Left lung (tissue), 10 donors: ENCODE results near the gene AHI1. TPM values are rescaled to one million over a fixed set of nuclear protein-coding genes. Genes with fewer than 3 reads are reported as not detected.

Source experiments
- ATAC-seq: fragments of 200-7000 bp; cut with Tn5 transposase; one replicate; pipeline ENCODE4 v1.9.1; 2020; ENCODE audit warnings: moderate library complexity
- DNase-seq, 4 donors: peaks; one replicate each; pipeline ENCODE4 v3.0.0-alpha.2; 2013 to 2020
- H3K27ac ChIP-seq, 2 donors: fragments of 200-600 bp; sonication (generic) in 1 of 2; one replicate each; pipeline versions ENCODE4 v1.5.0 to v1.8.0; 2020 to 2021
- H3K27me3 ChIP-seq, 2 donors: fragments of 200-600 bp; sonication (generic) in 1 of 2; one replicate each; pipeline versions ENCODE4 v1.5.0 to v1.8.0; 2020 to 2021
- H3K36me3 ChIP-seq, 2 donors: fragments of 200-600 bp; sonication (generic) in 1 of 2; one replicate each; pipeline versions ENCODE4 v1.5.0 to v1.8.0; 2020 to 2021
- H3K4me1 ChIP-seq, 2 donors: fragments of 200-600 bp; one replicate each; pipeline ENCODE4 v1.8.0; 2021
- H3K4me3 ChIP-seq, 2 donors: fragments of 200-600 bp; sonication (generic) in 1 of 2; one replicate each; pipeline versions ENCODE4 v1.5.0 to v1.8.0; 2020 to 2021; ENCODE audit warnings: mild to moderate bottlenecking in 1 of 2
- H3K9me3 ChIP-seq, 2 donors: fragments of 200-600 bp; sonication (generic) in 1 of 2; one replicate each; pipeline versions ENCODE4 v1.5.0 to v1.8.0; 2020 to 2021
- intact Hi-C, 2 donors: fragments of 100-400 bp; cut with DNase I; formaldehyde crosslinking; loops; one replicate each; pipeline versions ENCODE4 v1.11.2 to v1.14.2; 2022
- polyA plus RNA-seq, 6 donors: library from polyadenylated mRNA; unstranded; fragments of 120-200 nt; gene quantifications; one replicate each; pipeline ENCODE4 v1.2.1, GENCODE V29; 2013; ENCODE audit not compliant: insufficient read length in 6 of 6
- total RNA-seq, 2 donors: library from RNA; stranded (reverse); fragmentation: NEBNext Ultra II Directional; extraction: Animal tissue kit (Norgen Biotek cat#: 25700); gene quantifications; one replicate each; pipeline ENCODE4 v1.2.1, GENCODE V29; 2021
- TF ChIP-seq, protein P1 (sequence below), 2 donors: fragments of 200-600 bp; sonication (generic) in 1 of 2; IDR thresholded peaks; one replicate each; pipeline versions ENCODE4 v1.5.0 to v1.8.0; 2021; ENCODE audit warnings: antibody characterized with exemption in 2 of 2
- donor health status: DM: no; HTN: yes; CAD: no.
- donor health status: DM: no; HTN: no; CAD: no.

Gene AHI1
- total and polyA plus RNA-seq, 8 donors = 23.7 to 65.0 (median 49.0) TPM

DNA sequence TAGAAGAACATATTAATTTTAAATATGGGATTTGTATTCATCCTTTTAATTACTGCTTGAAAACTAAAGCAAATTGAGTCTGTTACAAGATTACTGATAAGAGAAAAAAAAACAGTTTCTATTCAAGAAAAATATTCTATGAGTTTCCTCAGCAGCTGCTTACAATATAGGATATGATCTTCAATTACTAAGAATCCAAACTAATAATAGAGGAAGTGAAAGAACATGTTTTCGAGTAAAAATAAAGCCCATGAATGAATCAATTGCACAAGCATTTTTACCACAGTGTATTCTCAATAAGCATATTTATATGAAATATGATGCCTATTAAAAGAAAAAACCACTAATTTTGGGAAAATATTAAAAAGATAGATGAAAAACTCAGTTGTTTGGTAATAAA is 63.4 kb downstream of the AHI1 start:
- Histone ChIP-seq H3K27me3 (no peaks in the 10 kb centered on the region), H3K4me3 (no peak overlapping the region), H3K9me3 (no peaks in the 10 kb centered on the region), H3K36me3 (peaks cover 0 to 23% of the 10 kb centered on the region in 2 donors), H3K4me1 (peaks cover 0 to 10% of the 10 kb centered on the region in 2 donors), H3K27ac (no peak overlapping the region)
- ATAC-seq (no peak), DNase-seq (no peak)
- intact Hi-C loops = no loop called here
- TF ChIP-seq, protein P1, sequence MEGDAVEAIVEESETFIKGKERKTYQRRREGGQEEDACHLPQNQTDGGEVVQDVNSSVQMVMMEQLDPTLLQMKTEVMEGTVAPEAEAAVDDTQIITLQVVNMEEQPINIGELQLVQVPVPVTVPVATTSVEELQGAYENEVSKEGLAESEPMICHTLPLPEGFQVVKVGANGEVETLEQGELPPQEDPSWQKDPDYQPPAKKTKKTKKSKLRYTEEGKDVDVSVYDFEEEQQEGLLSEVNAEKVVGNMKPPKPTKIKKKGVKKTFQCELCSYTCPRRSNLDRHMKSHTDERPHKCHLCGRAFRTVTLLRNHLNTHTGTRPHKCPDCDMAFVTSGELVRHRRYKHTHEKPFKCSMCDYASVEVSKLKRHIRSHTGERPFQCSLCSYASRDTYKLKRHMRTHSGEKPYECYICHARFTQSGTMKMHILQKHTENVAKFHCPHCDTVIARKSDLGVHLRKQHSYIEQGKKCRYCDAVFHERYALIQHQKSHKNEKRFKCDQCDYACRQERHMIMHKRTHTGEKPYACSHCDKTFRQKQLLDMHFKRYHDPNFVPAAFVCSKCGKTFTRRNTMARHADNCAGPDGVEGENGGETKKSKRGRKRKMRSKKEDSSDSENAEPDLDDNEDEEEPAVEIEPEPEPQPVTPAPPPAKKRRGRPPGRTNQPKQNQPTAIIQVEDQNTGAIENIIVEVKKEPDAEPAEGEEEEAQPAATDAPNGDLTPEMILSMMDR (IDR thresholded peaks at IDR 0.05) = no peak

DNA sequence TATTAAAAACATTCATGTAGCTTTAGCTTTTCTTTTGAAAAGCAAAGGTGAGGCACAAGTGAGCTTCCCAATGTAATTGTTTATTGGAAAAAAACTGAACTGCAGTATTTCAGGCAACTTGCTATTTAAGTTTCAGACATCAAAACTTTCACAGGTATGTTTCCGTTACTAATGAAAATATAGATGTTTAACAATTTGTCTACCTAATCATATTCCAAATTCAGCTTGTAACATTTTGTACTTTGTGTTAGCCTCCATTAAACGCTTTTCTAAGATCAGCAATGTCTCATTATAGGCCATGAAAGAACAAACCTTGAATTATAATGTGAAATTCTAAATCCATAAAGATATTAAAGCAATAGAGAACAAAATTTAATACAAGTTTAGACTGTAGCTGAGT is 69.5 kb downstream of the AHI1 start:
- intact Hi-C loops = no loop called here
- no peak overlapping the region for H3K4me3 ChIP-seq
- no peak for DNase-seq
- TF ChIP-seq, protein P1 (IDR thresholded peaks at IDR 0.05) = no peak
- no peaks in the 10 kb centered on the region for H3K27me3 ChIP-seq
- peaks cover 0 to 9% of the 10 kb centered on the region in 2 donors for H3K4me1 ChIP-seq
- no peak overlapping the region for H3K27ac ChIP-seq
- H3K36me3 ChIP-seq = no peaks in the 10 kb centered on the region
- no peaks in the 10 kb centered on the region for H3K9me3 ChIP-seq
- no peak for ATAC-seq

DNA sequence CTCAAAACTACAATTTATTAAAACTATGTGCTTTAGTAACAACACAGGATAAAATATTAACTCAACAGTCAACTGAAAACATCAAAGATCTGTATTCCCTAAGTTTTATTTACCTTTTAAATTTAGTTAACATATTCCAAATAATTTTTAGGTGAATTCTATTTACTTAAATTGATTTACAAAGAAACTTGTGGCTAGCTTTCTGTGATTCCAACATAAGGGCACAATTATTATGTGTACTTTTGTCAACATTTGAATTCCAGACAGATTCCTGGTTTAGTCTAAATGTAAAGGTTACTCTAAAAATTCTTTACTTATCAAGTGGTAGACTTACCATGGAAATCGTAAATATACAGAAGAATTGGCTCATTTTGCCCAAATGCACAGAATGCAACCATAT is 70.7 kb downstream of the AHI1 start:
- TF ChIP-seq, protein P1 (IDR thresholded peaks at IDR 0.05) = no peak
- intact Hi-C loops = no loop called here

DNA sequence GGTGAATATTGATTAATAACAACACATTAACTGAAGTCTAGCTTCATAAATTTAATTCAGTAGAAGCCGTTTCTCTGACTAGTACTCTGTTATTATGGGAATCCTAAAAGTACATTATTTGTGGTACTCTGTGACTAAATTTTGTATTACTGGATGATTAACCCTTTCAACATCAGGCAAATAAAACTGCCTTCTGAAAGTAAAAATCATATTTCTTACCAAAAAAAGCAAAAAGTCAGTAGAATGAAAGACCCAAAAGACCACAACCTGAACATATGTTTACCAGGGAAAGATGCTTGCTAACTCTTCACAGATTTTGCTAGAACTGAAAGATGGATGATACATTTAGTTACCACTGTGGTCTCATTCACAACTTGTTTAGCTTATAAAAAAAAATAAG is 73.2 kb downstream of the AHI1 start:
- Histone ChIP-seq H3K4me3 (no peak overlapping the region), H3K27me3 (no peaks in the 10 kb centered on the region), H3K9me3 (no peaks in the 10 kb centered on the region), H3K4me1 (peaks cover 0 to 9% of the 10 kb centered on the region in 2 donors), H3K27ac (no peak overlapping the region), H3K36me3 (no peaks in the 10 kb centered on the region)
- TF ChIP-seq, protein P1 (IDR thresholded peaks at IDR 0.05) = no peak
- intact Hi-C loops = no loop called here
- ATAC-seq = no peak
- DNase-seq = no peak

More for the DNA sequence above, 70.7 kb downstream of the AHI1 start:
- ATAC-seq (no peak), DNase-seq (no peak)
- H3K4me3 ChIP-seq = no peak overlapping the region
- H3K9me3 ChIP-seq = no peaks in the 10 kb centered on the region
- H3K27ac ChIP-seq = no peak overlapping the region
- H3K27me3 ChIP-seq = no peaks in the 10 kb centered on the region
- no peaks in the 10 kb centered on the region for H3K36me3 ChIP-seq
- peaks cover 0 to 9% of the 10 kb centered on the region in 2 donors for H3K4me1 ChIP-seq

DNA sequence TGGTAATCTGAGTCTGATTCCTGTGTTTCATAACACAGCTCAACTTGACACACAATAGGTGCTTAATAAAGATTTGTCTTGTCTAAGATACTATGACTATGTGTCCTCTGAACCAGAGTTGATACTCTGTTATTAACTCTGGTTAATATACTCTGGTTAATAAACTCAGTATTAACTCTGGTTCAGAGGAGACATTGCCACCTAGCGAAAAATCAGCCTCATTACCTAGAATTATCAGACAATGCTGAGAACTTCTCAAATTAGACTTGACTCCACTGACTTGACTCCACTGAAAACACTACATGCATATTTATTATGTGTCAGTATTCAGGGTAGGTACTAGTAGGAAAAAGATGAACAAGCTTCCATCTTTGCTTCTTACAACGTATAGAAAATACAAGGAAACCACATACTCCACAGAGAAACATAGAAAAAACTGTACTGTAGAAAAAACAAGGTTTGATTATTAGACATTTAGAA is 73.9 kb downstream of the AHI1 start:
- intact Hi-C loops = no loop called here
- Histone ChIP-seq H3K27me3 (no peaks in the 10 kb centered on the region), H3K27ac (no peak overlapping the region), H3K36me3 (no peaks in the 10 kb centered on the region), H3K4me3 (no peak overlapping the region), H3K9me3 (no peaks in the 10 kb centered on the region), H3K4me1 (peaks cover 0 to 9% of the 10 kb centered on the region in 2 donors)
- ATAC-seq (peak; percentile 93), DNase-seq (peak in 2 of 4 donors; percentile 8 to 17)
- TF ChIP-seq, protein P1 (IDR thresholded peaks at IDR 0.05) = peak; percentile 50 to 57
